ENCODE results near the gene MPDZ.
A peak's percentile ranks its signal among the peaks of the same experiment; 100 is the strongest.

The MPDZ gene, protein sequence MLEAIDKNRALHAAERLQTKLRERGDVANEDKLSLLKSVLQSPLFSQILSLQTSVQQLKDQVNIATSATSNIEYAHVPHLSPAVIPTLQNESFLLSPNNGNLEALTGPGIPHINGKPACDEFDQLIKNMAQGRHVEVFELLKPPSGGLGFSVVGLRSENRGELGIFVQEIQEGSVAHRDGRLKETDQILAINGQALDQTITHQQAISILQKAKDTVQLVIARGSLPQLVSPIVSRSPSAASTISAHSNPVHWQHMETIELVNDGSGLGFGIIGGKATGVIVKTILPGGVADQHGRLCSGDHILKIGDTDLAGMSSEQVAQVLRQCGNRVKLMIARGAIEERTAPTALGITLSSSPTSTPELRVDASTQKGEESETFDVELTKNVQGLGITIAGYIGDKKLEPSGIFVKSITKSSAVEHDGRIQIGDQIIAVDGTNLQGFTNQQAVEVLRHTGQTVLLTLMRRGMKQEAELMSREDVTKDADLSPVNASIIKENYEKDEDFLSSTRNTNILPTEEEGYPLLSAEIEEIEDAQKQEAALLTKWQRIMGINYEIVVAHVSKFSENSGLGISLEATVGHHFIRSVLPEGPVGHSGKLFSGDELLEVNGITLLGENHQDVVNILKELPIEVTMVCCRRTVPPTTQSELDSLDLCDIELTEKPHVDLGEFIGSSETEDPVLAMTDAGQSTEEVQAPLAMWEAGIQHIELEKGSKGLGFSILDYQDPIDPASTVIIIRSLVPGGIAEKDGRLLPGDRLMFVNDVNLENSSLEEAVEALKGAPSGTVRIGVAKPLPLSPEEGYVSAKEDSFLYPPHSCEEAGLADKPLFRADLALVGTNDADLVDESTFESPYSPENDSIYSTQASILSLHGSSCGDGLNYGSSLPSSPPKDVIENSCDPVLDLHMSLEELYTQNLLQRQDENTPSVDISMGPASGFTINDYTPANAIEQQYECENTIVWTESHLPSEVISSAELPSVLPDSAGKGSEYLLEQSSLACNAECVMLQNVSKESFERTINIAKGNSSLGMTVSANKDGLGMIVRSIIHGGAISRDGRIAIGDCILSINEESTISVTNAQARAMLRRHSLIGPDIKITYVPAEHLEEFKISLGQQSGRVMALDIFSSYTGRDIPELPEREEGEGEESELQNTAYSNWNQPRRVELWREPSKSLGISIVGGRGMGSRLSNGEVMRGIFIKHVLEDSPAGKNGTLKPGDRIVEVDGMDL (N-terminal part only)

DNA sequence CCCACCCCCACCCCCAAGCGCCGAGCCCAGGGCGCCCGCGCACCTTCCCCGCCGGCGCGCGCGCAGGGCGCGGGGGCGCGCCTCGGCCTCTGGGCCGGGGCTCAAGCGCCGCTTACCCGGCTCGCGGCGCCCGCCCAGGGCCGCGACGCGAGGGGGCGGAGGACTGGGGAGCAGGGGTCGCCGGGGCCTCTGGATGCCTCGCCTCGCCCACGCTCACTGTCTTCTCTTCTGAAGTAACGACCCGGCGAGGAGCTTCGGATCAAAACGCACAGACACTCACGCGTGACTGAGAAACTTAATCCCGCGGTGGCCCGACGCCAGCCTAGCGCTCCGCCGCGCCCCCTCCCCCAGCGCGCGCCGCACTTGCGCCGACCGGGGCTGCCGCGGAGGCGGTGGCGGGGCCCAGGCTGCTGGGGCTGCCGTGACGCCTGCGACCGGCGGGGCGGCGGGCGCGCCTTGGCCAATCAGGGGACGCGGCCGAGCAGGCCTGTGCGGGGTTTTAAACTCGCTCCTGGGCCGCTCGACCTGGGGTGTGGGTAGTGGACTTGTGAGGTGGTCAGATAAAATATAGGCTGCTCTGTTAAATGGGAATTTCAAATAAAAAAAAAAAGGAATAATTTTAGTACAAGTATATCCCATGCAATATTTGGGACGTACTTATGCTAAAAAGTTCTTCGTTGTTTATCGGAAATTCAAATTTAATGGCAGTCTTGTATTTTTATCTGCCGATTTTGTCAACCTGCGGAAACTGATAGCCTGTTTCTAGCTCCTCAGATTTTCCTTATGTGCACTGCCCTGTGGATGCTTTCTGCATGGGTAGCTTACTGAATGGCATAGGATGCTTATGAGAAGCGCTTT, at the start of gene MPDZ:
MPDZ (minus strand) TSS at position 409 of the 858 bp plus-strand sequence. CDS start 29,377 bp downstream, outside the sequence.
- peak within 1 kb of the TSS; percentile 88 for H3K4me3 ChIP-seq
- peak; percentile 81 for DNase-seq (ENCODE audit: low spot score)
- TF ChIP-seq, protein P1, sequence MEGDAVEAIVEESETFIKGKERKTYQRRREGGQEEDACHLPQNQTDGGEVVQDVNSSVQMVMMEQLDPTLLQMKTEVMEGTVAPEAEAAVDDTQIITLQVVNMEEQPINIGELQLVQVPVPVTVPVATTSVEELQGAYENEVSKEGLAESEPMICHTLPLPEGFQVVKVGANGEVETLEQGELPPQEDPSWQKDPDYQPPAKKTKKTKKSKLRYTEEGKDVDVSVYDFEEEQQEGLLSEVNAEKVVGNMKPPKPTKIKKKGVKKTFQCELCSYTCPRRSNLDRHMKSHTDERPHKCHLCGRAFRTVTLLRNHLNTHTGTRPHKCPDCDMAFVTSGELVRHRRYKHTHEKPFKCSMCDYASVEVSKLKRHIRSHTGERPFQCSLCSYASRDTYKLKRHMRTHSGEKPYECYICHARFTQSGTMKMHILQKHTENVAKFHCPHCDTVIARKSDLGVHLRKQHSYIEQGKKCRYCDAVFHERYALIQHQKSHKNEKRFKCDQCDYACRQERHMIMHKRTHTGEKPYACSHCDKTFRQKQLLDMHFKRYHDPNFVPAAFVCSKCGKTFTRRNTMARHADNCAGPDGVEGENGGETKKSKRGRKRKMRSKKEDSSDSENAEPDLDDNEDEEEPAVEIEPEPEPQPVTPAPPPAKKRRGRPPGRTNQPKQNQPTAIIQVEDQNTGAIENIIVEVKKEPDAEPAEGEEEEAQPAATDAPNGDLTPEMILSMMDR (IDR thresholded peaks at IDR 0.05): no peak
- H3K27ac ChIP-seq: peak within 1 kb of the TSS; percentile 96

DNA sequence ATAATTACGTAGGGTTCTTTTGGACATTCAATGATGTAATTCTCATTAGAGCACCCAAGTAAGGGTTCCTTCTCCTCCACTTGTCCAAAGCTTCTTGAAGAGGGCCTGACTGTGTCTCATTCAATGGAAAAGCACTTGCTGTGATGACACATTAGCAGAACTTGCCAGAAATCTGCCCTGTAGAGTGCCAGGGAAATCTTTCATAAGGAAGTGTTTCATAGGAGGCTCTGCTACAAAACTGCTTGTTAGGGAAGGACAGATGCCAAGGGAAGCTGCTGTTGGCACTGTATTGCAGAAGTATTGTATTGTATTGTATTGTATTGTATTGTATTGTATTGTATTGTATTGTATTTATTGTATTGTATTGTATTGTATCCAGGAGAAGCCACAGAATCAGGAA, 45.5 kb upstream of the MPDZ start:
- TF ChIP-seq, protein P1 (IDR thresholded peaks at IDR 0.05): no peak

DNA sequence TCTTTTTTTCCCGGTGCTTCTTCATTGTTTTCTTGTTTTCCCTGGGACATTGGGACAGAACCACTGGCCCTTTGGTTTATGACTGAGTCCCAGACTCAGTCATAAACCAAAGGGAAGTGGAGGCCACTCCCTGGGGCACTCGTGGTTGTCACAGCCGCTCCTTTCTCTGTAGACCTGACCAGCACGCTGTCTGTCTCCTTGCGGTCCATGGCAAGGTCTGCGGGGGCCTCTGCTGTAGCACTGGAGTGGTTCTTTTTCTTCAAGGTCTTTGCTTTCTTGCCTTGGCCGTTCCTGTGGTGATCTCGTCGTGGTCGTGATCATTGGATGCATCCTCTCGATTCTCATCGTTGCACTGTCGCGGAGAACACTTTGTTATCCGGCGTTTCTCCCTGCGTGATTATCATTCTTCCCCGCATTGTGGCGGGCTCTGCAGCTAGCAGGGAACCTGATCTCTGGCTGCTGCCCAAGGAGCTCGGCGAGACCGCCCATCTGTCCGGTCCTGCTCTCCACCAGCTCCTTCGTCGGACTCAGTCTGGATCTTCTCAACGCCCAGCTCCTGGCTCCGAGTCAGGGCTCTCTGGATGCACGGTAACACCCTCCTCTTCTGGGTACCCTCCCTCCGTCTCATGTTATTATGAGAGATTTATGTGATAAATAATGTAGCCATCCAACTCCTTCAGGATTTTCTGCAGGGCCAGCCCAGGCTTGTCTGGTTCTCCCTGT, 43.5 kb upstream of the MPDZ start:
- Histone ChIP-seq H3K27ac (no peak overlapping the region), H3K4me3 (no peak overlapping the region)
- DNase-seq (ENCODE audit: low spot score): no peak
- TF ChIP-seq, protein P1 (IDR thresholded peaks at IDR 0.05): no peak

More for the DNA sequence above, 45.5 kb upstream of the MPDZ start:
- DNase-seq (ENCODE audit: low spot score): no peak
- H3K27ac ChIP-seq: no peak overlapping the region
- no peak overlapping the region for H3K4me3 ChIP-seq

DNA sequence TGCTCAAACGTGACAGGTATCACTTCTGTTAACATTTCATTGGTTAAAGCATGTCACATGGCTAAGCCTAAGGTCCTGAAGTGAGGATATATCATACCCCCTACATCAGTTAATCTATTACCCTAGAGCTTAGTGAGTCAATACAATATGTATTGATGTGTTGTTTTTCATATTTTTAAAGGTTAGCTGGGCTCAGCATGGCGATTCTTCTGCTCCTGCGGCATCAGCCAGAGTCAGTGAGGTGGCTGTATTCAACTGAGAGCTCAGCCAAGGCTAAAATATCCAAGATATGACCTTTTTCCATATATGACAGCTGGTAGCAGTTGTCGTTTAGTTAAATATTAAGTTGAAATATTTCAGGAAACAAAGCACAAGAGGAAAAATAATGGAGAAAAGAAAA, 38.5 kb upstream of the MPDZ start:
- DNase-seq (ENCODE audit: low spot score): no peak
- TF ChIP-seq, protein P1 (IDR thresholded peaks at IDR 0.05): no peak
- H3K4me3 ChIP-seq: no peak overlapping the region

DNA sequence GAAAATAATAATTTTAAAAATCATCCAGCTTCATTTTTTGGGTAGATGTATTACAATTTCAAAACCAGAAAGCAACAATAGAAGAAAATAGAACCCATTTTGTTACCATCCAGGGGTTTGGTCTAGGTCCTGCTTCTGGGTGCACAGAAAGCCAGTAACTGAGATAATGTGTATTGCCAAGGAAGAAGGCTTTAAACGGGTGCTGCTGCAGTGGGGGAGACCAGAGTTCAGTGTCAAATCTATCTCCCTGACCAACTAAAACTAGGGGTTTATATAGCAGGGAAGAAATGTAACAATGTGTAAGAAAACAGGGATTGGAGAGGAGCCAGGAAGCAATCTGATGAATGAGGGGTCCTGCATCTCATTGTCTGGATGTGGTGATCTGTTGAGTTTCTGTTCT, 17.5 kb upstream of the MPDZ start:
- TF ChIP-seq, protein P1 (IDR thresholded peaks at IDR 0.05): no peak
- DNase-seq (ENCODE audit: low spot score): no peak
- Histone ChIP-seq H3K27ac (no peak overlapping the region), H3K4me3 (no peak overlapping the region)

More for the DNA sequence above, 38.5 kb upstream of the MPDZ start:
- no peak overlapping the region for H3K27ac ChIP-seq

Data from coronary artery (tissue), 2 donors.